Kidney (tissue), 14 donors: ENCODE measurements around the gene ISLR. TPM values are rescaled to one million over a fixed set of nuclear protein-coding genes. Genes with fewer than 3 reads are reported as not detected.

Experiments used
- DNase-seq, 5 donors: peaks; one replicate each; pipeline ENCODE4 v3.0.0-alpha.2; 2013 to 2020
- FAIRE-seq: peaks from 2 replicates; lab custom pipeline; 2012; peaks lifted over from hg19 to GRCh38; lab: Jason Lieb, UNC
- H3K27ac ChIP-seq, 2 donors: one replicate each; pipeline ENCODE4 v1.7.0; 2013; ENCODE audit warnings: low read depth in 2 of 2, low read length in 2 of 2, inconsistent platforms in 1 of 2
- H3K27me3 ChIP-seq: one replicate; pipeline ENCODE4 v1.7.1; 2013; ENCODE audit warnings: low read length, inconsistent platforms; ENCODE audit not compliant: control insufficient read depth, insufficient read depth
- H3K36me3 ChIP-seq, 3 donors: one replicate each; pipeline versions ENCODE4 v1.7.0 to v1.7.1; 2013; ENCODE audit warnings: low read length in 3 of 3, control low read depth in 1 of 3, inconsistent platforms in 1 of 3; ENCODE audit not compliant: insufficient read depth in 3 of 3, control insufficient read depth in 2 of 3
- H3K4me1 ChIP-seq, 3 donors: one replicate each; pipeline versions ENCODE4 v1.7.0 to v1.7.1; 2013; ENCODE audit warnings: low read length in 3 of 3, inconsistent platforms in 1 of 3, low read depth in 1 of 3; ENCODE audit not compliant: control insufficient read depth in 2 of 3, insufficient read depth in 2 of 3
- H3K4me3 ChIP-seq, 3 donors: one replicate each; pipeline versions ENCODE4 v1.7.0 to v1.8.1; 2013; ENCODE audit warnings: low read length in 3 of 3, control low read depth in 1 of 3, inconsistent platforms in 1 of 3
- H3K9ac ChIP-seq, 3 donors: one replicate each; pipeline versions ENCODE4 v1.7.0 to v1.7.1; 2013; ENCODE audit warnings: low read length in 3 of 3, control low read depth in 1 of 3, inconsistent platforms in 1 of 3
- H3K9me3 ChIP-seq, 3 donors: one replicate each; pipeline versions ENCODE4 v1.7.0 to v1.7.1; 2013; ENCODE audit warnings: low read length in 3 of 3, control low read depth in 1 of 3, inconsistent platforms in 1 of 3; ENCODE audit not compliant: control insufficient read depth in 2 of 3, insufficient read depth in 1 of 3
- CTCF ChIP-seq: IDR thresholded peaks from 3 replicates; pipeline ENCODE4 v1.5.1; 2012; ENCODE audit warnings: mild to moderate bottlenecking, moderate library complexity, borderline replicate concordance; ENCODE audit not compliant: insufficient read depth; ENCODE audit errors: extremely low read depth
- intact Hi-C: fragments of 100-400 bp; cut with DNase I; formaldehyde crosslinking; loops from one replicate; pipeline ENCODE4 v1.11.1; 2022
- polyA plus RNA-seq: library from polyadenylated mRNA; stranded (reverse); fragments of 350-450 nt; fragmentation: Illumina TruSeq; extraction: RNeasy Lipid Tissue Mini Kit (QIAGEN cat#74804); gene quantifications from one replicate; pipeline ENCODE4 v1.2.3, GENCODE V29; 2014; ENCODE audit warnings: low read depth, low replicate concordance; ENCODE audit not compliant: insufficient read depth
- total RNA-seq: library from RNA; stranded (reverse); fragmentation: NEBNext Ultra II Directional; extraction: Animal tissue kit (Norgen Biotek cat#: 25700); gene quantifications from one replicate; pipeline ENCODE4 v1.2.1, GENCODE V29; 2021
- donor health status: control.
- donor health status: control.
- donor health status: control.
- donor health status: control.
- donor health status: control.
- donor health status: DM: yes; HTN: yes; CAD: no.
- donor health status: Normal renal cell carcinoma (clear cell type).

The ISLR gene
- total and polyA plus RNA-seq, 2 donors from 2014 or later: 18.8 to 30.2 TPM

- H3K4me3 ChIP-seq: no peak overlapping the region
- no peak for TF ChIP-seq CTCF
- no peak overlapping the region for H3K9ac ChIP-seq
Observed at GRCh38 chr15:74178326-74179100, 5.0 kb downstream of the ISLR start.

GRCh38 chr15:74179101-74179841 lies 5.8 kb downstream of the ISLR start:
- peak in 1 of 5 donors; percentile 97 for DNase-seq
- no peaks in the 10 kb centered on the region for H3K36me3 ChIP-seq
- intact Hi-C loops: no loop called here
- peak overlapping the region; percentile 45 to 60 for H3K27ac ChIP-seq
- H3K4me1 ChIP-seq: peaks cover 2 to 30% (median 3%) of the 10 kb centered on the region in 3 donors
- no peaks in the 10 kb centered on the region for H3K9me3 ChIP-seq
- H3K4me3 ChIP-seq: no peak overlapping the region
- no peak overlapping the region for H3K9ac ChIP-seq
- no peak for TF ChIP-seq CTCF
- no peak for FAIRE-seq
- H3K27me3 ChIP-seq: no peaks in the 10 kb centered on the region

More at GRCh38 chr15:74178326-74179100, 5.0 kb downstream of the ISLR start:
- Histone ChIP-seq H3K4me1 (peaks cover 2 to 35% (median 3%) of the 10 kb centered on the region in 3 donors), H3K36me3 (no peaks in the 10 kb centered on the region), H3K9me3 (no peaks in the 10 kb centered on the region), H3K27me3 (no peaks in the 10 kb centered on the region), H3K27ac (peak overlapping the region in 1 of 2 donors; percentile 60)
- no peak for FAIRE-seq
- DNase-seq: peak in 1 of 5 donors; percentile 49
- intact Hi-C loops: no loop called here

GRCh38 chr15:74179983-74180880 lies 6.7 kb downstream of the ISLR start:
- H3K9me3 ChIP-seq: no peaks in the 10 kb centered on the region
- FAIRE-seq: no peak
- H3K36me3 ChIP-seq: no peaks in the 10 kb centered on the region
- intact Hi-C loops: no loop called here
- DNase-seq: peak in 2 of 5 donors; percentile 54 to 70
- no peak overlapping the region for H3K9ac ChIP-seq
- H3K4me1 ChIP-seq: peaks cover 2 to 27% (median 3%) of the 10 kb centered on the region in 3 donors
- H3K4me3 ChIP-seq: no peak overlapping the region
- no peaks in the 10 kb centered on the region for H3K27me3 ChIP-seq
- no peak for TF ChIP-seq CTCF
- H3K27ac ChIP-seq: no peak overlapping the region
